ENCODE results near the gene PRICKLE3.
"Not testable (repeated sequence)": the region's sequence is repeated elsewhere in the genome, so short reads cannot be mapped to it uniquely, and the experiment has no call there.

PRICKLE3 gene

GRCh38 chrX:49155900-49156837 is 30.0 kb downstream of the PRICKLE3 start:
- DNase-seq: peak; percentile 84

- DNase-seq: no peak
Observed at GRCh38 chrX:49155243-49155899, 30.8 kb downstream of the PRICKLE3 start.

GRCh38 chrX:49153467-49153866 is 32.7 kb downstream of the PRICKLE3 start:
- DNase-seq: no peak

GRCh38 chrX:49149291-49149690 is 36.9 kb downstream of the PRICKLE3 start:
- not testable (repeated sequence) for DNase-seq

GRCh38 chrX:49148390-49149100 is 37.6 kb downstream of the PRICKLE3 start:
- DNase-seq: not testable (repeated sequence)

- DNase-seq: no peak
Observed at GRCh38 chrX:49147936-49148335, 38.2 kb downstream of the PRICKLE3 start.

- no peak for DNase-seq
Observed at GRCh38 chrX:49147282-49147681, 38.9 kb downstream of the PRICKLE3 start.

GRCh38 chrX:49143154-49143553 is 43.0 kb downstream of the PRICKLE3 start:
- not testable (repeated sequence) for DNase-seq

GRCh38 chrX:49142264-49142663 is 43.9 kb downstream of the PRICKLE3 start:
- DNase-seq: not testable (repeated sequence)

GRCh38 chrX:49139713-49140112 is 46.5 kb downstream of the PRICKLE3 start:
- DNase-seq: no peak

- no peak for DNase-seq
Observed at GRCh38 chrX:49137492-49137891, 48.7 kb downstream of the PRICKLE3 start.

GRCh38 chrX:49133759-49134158 is 52.4 kb downstream of the PRICKLE3 start:
- DNase-seq: no peak

- not testable (repeated sequence) for DNase-seq
Observed at GRCh38 chrX:49132275-49132674, 53.9 kb downstream of the PRICKLE3 start.

- no peak for DNase-seq
Observed at GRCh38 chrX:49129427-49129826, 56.7 kb downstream of the PRICKLE3 start.

- DNase-seq: not testable (repeated sequence)
Observed at GRCh38 chrX:49127742-49128258, 58.4 kb downstream of the PRICKLE3 start.

All from activated CD4-positive, CD25-positive, alpha-beta regulatory T cell treated with anti-CD3 and anti-CD28 coated beads, Interleukin-2, amount 50 U/mL, for 72 hours (primary cell).